Measurements from ENCODE around the gene CDH24.

DNA sequence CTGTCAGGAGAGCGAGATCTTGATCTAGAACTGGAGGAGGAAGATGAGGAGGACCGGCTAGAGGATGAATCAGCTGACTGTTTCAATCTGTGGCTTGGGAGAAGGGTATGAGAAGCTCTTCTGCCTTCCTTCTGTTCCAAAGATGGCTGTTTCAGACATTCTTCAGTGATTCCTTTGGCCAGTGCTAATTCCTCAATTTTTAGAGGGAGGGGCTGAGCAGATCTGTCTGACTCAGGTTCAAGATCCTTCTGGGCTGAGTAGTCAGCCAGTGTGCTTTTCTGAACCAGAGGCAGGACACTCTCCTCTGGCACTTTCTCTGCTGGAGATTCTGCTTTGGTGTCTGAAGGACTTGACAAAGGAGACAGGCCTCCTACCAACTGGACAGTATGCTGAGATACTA is 22.4 kb upstream of the CDH24 start:
- no peak for TF ChIP-seq HINFP (CRISPR knock-in tag; IDR thresholded peaks at IDR 0.05; ENCODE audit: low read depth)
- no peak for TF ChIP-seq HDAC6 (IDR thresholded peaks at IDR 0.05; ENCODE audit: low read depth, low read length)
- TF ChIP-seq TEAD3 (CRISPR knock-in tag; optimal IDR thresholded peaks at IDR 0.05; ENCODE audit: borderline replicate concordance): no peak
- TF ChIP-seq ZNF687 (CRISPR knock-in tag; IDR thresholded peaks at IDR 0.05): no peak
- TF ChIP-seq ZNF317 (CRISPR knock-in tag; IDR thresholded peaks at IDR 0.05): no peak
- TF ChIP-seq NCOR1 (IDR thresholded peaks at IDR 0.05; ENCODE audit: borderline replicate concordance, low read length): no peak
- TF ChIP-seq SP1 (IDR thresholded peaks at IDR 0.05): no peak
- no peak for TF ChIP-seq SP1 (CRISPR knock-in tag; IDR thresholded peaks at IDR 0.05)
